Activated T-cell treated with anti-CD3 and anti-CD28 coated beads, Interleukin-2, amount 50 U/mL, for 4 hours (primary cell): ENCODE measurements around the gene PDILT. TPM values are rescaled to one million over a fixed set of nuclear protein-coding genes. Genes with fewer than 3 reads are reported as not detected.
"Not testable (repeated sequence)": the region's sequence is repeated elsewhere in the genome, so short reads cannot be mapped to it uniquely, and the experiment has no call there.

Experiments
- ATAC-seq, 2 donors: fragments of 200-7000 bp; cut with Tn5 transposase; one replicate each; pipeline ENCODE4 v1.10.0; 2021
- DNase-seq: peaks from one replicate; pipeline ENCODE4 v3.0.0-alpha.2; 2020
- H3K27me3 Mint-ChIP-seq: one replicate; pipeline ENCODE4 v1.8.0; 2021; ENCODE audit warnings: low read depth, mixed read lengths
- H3K36me3 Mint-ChIP-seq: one replicate; pipeline ENCODE4 v1.8.0; 2022; ENCODE audit warnings: mixed read lengths; ENCODE audit not compliant: insufficient read depth
- H3K4me1 Mint-ChIP-seq: one replicate; pipeline ENCODE4 v1.8.0; 2021; ENCODE audit warnings: low read depth, mixed read lengths
- H3K4me3 Mint-ChIP-seq: one replicate; pipeline ENCODE4 v1.8.0; 2021; ENCODE audit warnings: mild to moderate bottlenecking, moderate library complexity, mixed read lengths
- H3K9me3 Mint-ChIP-seq: one replicate; pipeline ENCODE4 v1.8.0; 2021; ENCODE audit warnings: mixed read lengths
- total RNA-seq, 3 donors: library from RNA; stranded (reverse); gene quantifications; one replicate each; pipeline ENCODE4 v1.2.1, GENCODE V29; 2021

PDILT gene
- total RNA-seq, 3 donors from 2014 or later = not detected

- Mint-ChIP-seq H3K27me3 (peaks cover 4% of the 10 kb centered on the region), H3K9me3 (peaks cover 3% of the 10 kb centered on the region), H3K36me3 (no peaks in the 10 kb centered on the region), H3K4me1 (no peaks in the 10 kb centered on the region), H3K4me3 (no peak overlapping the region)
- ATAC-seq (no peak), DNase-seq (no peak)
These were observed 88.8 kb downstream of the PDILT start for GRCh38 chr16:20315764-20316163.

- H3K9me3 Mint-ChIP-seq = peaks cover 3% of the 10 kb centered on the region
- no peaks in the 10 kb centered on the region for H3K36me3 Mint-ChIP-seq
- DNase-seq = no peak
- H3K4me3 Mint-ChIP-seq = no peak overlapping the region
- ATAC-seq = no peak
- no peaks in the 10 kb centered on the region for H3K4me1 Mint-ChIP-seq
- peaks cover 4% of the 10 kb centered on the region for H3K27me3 Mint-ChIP-seq
These were observed 90.0 kb downstream of the PDILT start for GRCh38 chr16:20314575-20314974.

GRCh38 chr16:20313741-20314140 is 90.8 kb downstream of the PDILT start:
- H3K9me3 Mint-ChIP-seq = peaks cover 3% of the 10 kb centered on the region
- peaks cover 4% of the 10 kb centered on the region for H3K27me3 Mint-ChIP-seq
- ATAC-seq = no peak
- DNase-seq = no peak
- no peak overlapping the region for H3K4me3 Mint-ChIP-seq
- no peaks in the 10 kb centered on the region for H3K36me3 Mint-ChIP-seq
- no peaks in the 10 kb centered on the region for H3K4me1 Mint-ChIP-seq

GRCh38 chr16:20312536-20313095 is 91.9 kb downstream of the PDILT start:
- not testable (repeated sequence) for DNase-seq, H3K4me1 Mint-ChIP-seq, H3K36me3 Mint-ChIP-seq, H3K27me3 Mint-ChIP-seq, H3K4me3 Mint-ChIP-seq, ATAC-seq, H3K9me3 Mint-ChIP-seq

GRCh38 chr16:20311548-20311947 is 93.0 kb downstream of the PDILT start:
- no peak overlapping the region for H3K4me3 Mint-ChIP-seq
- no peaks in the 10 kb centered on the region for H3K36me3 Mint-ChIP-seq
- peaks cover 3% of the 10 kb centered on the region for H3K9me3 Mint-ChIP-seq
- H3K4me1 Mint-ChIP-seq = no peaks in the 10 kb centered on the region
- no peak for ATAC-seq
- H3K27me3 Mint-ChIP-seq = no peaks in the 10 kb centered on the region
- no peak for DNase-seq

- no peak overlapping the region for H3K4me3 Mint-ChIP-seq
- no peak for ATAC-seq
These were observed 93.8 kb downstream of the PDILT start for GRCh38 chr16:20310421-20311395.

GRCh38 chr16:20309786-20310185 is 94.8 kb downstream of the PDILT start:
- DNase-seq (no peak), ATAC-seq (no peak)
- Mint-ChIP-seq H3K27me3 (no peaks in the 10 kb centered on the region), H3K4me3 (no peak overlapping the region), H3K4me1 (no peaks in the 10 kb centered on the region), H3K9me3 (peaks cover 3% of the 10 kb centered on the region), H3K36me3 (no peaks in the 10 kb centered on the region)

More at GRCh38 chr16:20310421-20311395, 93.8 kb downstream of the PDILT start:
- no peak for DNase-seq
- H3K4me1 Mint-ChIP-seq = no peaks in the 10 kb centered on the region
- H3K9me3 Mint-ChIP-seq = peaks cover 3% of the 10 kb centered on the region
- H3K27me3 Mint-ChIP-seq = no peaks in the 10 kb centered on the region
- H3K36me3 Mint-ChIP-seq = no peaks in the 10 kb centered on the region

Other genes starting within 250 kb of the PDILT start
- gene GP2, start 77.2 kb downstream of the PDILT start, total RNA-seq = 1 to 10 TPM; 4.2 to 7.8 (median 6.6) TPM
- not detected for gene UMOD, start 52.0 kb downstream of the PDILT start, total RNA-seq
- gene ACSM5, start 4.8 kb upstream of the PDILT start, total RNA-seq = not detected
- under 1 TPM in 2 of 3 donors, not detected in 1; 0.14 to 0.24 TPM for gene ACSM2A, start 46.8 kb upstream of the PDILT start, total RNA-seq
- gene ACSM2B, start 171.6 kb upstream of the PDILT start, total RNA-seq = under 1 TPM in 1 of 3 donors, not detected in 2; 0.22 TPM